SKM-1 (cell line): ENCODE results near the gene SLBP.

Source experiments
- DNase-seq: peaks from one replicate; lab custom pipeline; 2025; ENCODE audit not compliant: unreplicated experiment; lab: John Stamatoyannopoulos, UW

Gene SLBP

GRCh38 chr4:1656132-1656531 is 56.0 kb downstream of the SLBP start:
- no peak for DNase-seq

- DNase-seq, result no peak
Measured at GRCh38 chr4:1655676-1656075, 56.4 kb downstream of the SLBP start.

GRCh38 chr4:1655081-1655480 is 57.0 kb downstream of the SLBP start:
- DNase-seq, result no peak

GRCh38 chr4:1654216-1654955 is 57.7 kb downstream of the SLBP start:
- no peak for DNase-seq

GRCh38 chr4:1653776-1654175 is 58.3 kb downstream of the SLBP start:
- no peak for DNase-seq

GRCh38 chr4:1652088-1652487 is 60.0 kb downstream of the SLBP start:
- DNase-seq, result no peak

- DNase-seq, result no peak
Measured at GRCh38 chr4:1651609-1652008, 60.5 kb downstream of the SLBP start.

GRCh38 chr4:1648962-1649361 is 63.2 kb downstream of the SLBP start:
- DNase-seq, result no peak

GRCh38 chr4:1647432-1647831 is 64.7 kb downstream of the SLBP start:
- DNase-seq, result no peak

GRCh38 chr4:1646690-1647089 is 65.4 kb downstream of the SLBP start:
- DNase-seq, result no peak

- no peak for DNase-seq
Measured at GRCh38 chr4:1644891-1645657, 67.0 kb downstream of the SLBP start.

- DNase-seq, result no peak
Measured at GRCh38 chr4:1643971-1644735, 68.0 kb downstream of the SLBP start.
